Measurements from ENCODE around the gene TMUB1.
A peak's percentile ranks its signal among the peaks of the same experiment; 100 is the strongest.

Gene TMUB1

DNA sequence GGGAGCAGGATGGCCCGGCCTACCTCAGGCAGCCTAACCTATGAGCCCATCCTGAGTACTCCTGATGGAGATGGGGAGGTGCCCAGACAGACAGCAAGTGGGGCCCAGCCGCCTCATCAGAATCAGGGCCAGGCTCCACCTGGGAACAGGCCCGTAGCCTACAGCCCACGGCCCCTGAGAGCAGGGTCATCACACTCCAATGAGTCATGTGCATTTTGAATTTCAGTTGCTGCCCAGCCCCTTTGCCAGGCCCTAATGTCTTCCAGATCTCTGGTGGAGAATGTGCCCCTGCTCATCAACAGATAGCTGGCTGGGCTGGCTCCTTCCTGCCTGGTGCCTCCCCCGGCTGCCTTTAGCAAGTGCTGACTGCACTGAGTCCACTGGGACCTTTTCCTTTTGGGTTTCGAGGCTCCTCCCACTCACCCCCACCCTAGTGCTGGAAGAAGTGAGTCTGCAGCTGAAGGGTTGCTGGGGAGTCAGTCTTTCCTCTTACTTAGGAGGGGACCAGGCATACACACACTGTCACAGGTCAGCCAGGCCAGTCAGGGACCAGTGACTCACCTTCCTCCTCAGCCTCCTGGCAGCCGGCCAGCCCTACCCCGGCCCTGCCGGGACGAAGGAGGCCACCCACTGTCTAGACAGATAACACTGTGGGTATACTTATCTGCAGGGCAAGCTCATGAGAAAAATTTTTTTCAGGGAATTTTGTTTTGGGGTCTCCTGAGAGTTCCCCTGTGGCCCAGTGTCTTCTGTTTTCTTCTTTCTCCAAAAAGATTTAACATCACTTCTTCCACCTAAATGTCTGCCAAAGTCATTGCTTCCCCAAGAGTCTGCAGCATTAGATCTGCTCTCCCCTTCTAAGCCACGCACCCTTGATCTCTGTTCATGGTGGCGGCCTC is 44.1 kb downstream of the TMUB1 start:
- no peak for DNase-seq (ENCODE audit: low read depth, low spot score)

GRCh38 chr7:151035902-151036301 is 47.4 kb downstream of the TMUB1 start:
- no peak overlapping the region for H3K27ac ChIP-seq
- DNase-seq (ENCODE audit: low read depth, low spot score), result no peak

More for the DNA sequence above, 44.1 kb downstream of the TMUB1 start:
- peak overlapping the region; percentile 6 for H3K27ac ChIP-seq

DNA sequence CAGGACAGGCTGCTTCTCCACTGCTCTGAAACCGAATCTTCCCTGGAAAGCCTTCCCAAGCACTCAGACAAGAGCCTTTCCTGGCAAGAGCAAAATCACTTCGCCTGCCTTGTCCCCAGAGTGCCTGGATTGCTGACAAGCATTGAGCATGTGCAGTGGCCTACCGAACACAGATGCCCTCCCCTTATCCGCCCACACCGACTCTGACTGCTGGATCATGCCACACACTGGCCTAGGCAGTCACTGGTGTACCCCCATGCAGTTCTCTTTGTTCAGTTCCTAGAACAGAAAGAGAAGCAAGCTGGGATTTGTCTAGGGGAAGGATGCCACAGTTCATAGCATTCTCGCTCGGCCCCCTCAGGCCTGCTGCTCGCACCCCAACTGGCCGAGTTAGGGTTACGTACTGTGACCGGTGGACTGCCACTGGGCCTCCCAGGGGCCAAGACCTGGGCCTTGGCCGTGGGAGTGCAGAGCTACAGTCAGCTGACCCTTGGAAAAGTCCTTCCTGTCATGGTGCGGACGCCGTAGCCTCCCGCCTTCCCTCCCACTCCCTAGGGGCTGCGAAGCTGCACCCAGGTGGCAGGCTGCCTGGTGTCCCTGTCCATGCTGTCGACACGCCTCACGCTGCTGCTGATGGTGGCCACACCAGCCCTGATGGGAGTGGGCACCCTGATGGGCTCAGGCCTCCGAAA is 48.1 kb downstream of the TMUB1 start:
- no peak overlapping the region for H3K27ac ChIP-seq
- DNase-seq (ENCODE audit: low read depth, low spot score), result no peak

DNA sequence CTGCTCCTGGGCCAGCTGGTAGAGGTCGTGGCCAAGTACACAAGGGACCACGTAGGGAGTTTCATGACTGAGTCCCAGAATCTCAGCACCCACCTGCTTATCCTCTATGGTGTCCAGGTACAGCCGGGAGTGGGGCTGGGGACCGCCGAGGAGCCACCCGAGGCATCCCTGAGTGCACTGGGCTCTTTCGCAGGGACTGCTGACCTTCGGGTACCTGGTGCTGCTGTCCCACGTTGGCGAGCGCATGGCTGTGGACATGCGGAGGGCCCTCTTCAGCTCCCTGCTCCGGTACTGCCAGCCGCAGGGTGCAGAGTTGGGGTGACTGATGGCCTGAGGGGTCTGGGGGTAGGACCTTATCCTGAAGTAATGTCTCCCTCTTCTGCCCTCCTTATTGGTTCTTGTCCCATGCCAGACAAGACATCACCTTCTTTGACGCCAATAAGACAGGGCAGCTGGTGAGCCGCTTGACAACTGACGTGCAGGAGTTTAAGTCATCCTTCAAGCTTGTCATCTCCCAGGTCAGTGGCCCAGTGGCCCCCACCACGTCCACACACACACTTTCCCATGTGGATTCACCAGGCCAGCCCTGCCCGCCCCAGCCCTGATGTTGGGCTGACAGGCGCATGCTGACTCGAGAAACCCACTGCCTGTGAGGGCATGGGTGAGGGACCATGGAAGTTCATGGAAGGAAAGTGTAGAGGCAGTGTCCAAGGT is 48.8 kb downstream of the TMUB1 start:
- H3K27ac ChIP-seq, result no peak overlapping the region
- no peak for DNase-seq (ENCODE audit: low read depth, low spot score)

- no peak for DNase-seq (ENCODE audit: low read depth, low spot score)
- no peak overlapping the region for H3K27ac ChIP-seq
These were observed 49.4 kb downstream of the TMUB1 start for GRCh38 chr7:151033864-151034249.

GRCh38 chr7:151032936-151033863 is 50.1 kb downstream of the TMUB1 start:
- H3K27ac ChIP-seq, result no peak overlapping the region
- no peak for DNase-seq (ENCODE audit: low read depth, low spot score)

Measured in epithelial cell of prostate (primary cell).